HUES48 (cell line): ENCODE results near the gene DOCK8.

Source experiments
- H3K27ac ChIP-seq: one replicate; pipeline ENCODE4 v1.7.0; 2013; ENCODE audit warnings: low read depth, low read length, inconsistent platforms
- H3K27me3 ChIP-seq: 2 replicates; pipeline ENCODE4 v1.6.1; 2013; ENCODE audit warnings: mild to moderate bottlenecking, low read length; ENCODE audit not compliant: control insufficient read depth, insufficient read depth
- H3K36me3 ChIP-seq: 2 replicates; pipeline ENCODE4 v1.6.1; 2013; ENCODE audit warnings: low read length; ENCODE audit not compliant: control insufficient read depth, insufficient read depth
- H3K4me1 ChIP-seq: 2 replicates; pipeline ENCODE4 v1.6.1; 2013; ENCODE audit warnings: mild to moderate bottlenecking, low read length; ENCODE audit not compliant: control insufficient read depth, insufficient read depth
- H3K4me3 ChIP-seq: 2 replicates; pipeline ENCODE4 v1.5.1; 2013; ENCODE audit warnings: mild to moderate bottlenecking, low read depth, low read length
- H3K9ac ChIP-seq: 2 replicates; pipeline ENCODE4 v1.6.1; 2013; ENCODE audit warnings: mild to moderate bottlenecking, low read depth, low read length, moderate library complexity
- H3K9me3 ChIP-seq: 2 replicates; pipeline ENCODE4 v1.6.1; 2013; ENCODE audit warnings: low read length; ENCODE audit not compliant: control insufficient read depth, insufficient read depth

DOCK8 gene

DNA sequence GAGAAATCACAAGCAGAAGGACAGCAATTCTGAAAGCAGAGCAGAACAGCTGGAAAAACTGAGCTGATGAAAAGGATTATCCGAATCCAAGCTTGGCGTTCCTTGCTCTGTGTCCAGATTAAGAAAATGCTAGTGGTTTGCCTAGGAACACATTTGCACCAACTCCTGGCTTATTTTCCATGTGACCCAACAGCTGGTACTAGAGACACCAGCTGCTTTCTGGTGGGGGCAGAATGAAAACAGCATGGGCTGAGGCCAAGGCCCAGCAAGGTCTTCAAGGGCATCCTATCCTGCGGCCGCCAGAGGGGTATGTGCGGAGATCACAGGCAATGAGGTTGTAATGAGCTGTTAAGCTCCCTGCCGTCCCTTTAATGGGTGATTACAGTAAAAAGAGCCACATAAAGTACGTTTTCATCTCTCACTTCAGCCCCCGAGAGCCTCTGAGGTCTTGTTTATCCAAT is 131.5 kb downstream of the DOCK8 start:
- Histone ChIP-seq H3K4me1 (no peaks in the 10 kb centered on the region), H3K4me3 (no peak overlapping the region), H3K36me3 (no peaks in the 10 kb centered on the region), H3K27me3 (no peaks in the 10 kb centered on the region), H3K9ac (no peak overlapping the region), H3K9me3 (no peaks in the 10 kb centered on the region), H3K27ac (no peak overlapping the region)

DNA sequence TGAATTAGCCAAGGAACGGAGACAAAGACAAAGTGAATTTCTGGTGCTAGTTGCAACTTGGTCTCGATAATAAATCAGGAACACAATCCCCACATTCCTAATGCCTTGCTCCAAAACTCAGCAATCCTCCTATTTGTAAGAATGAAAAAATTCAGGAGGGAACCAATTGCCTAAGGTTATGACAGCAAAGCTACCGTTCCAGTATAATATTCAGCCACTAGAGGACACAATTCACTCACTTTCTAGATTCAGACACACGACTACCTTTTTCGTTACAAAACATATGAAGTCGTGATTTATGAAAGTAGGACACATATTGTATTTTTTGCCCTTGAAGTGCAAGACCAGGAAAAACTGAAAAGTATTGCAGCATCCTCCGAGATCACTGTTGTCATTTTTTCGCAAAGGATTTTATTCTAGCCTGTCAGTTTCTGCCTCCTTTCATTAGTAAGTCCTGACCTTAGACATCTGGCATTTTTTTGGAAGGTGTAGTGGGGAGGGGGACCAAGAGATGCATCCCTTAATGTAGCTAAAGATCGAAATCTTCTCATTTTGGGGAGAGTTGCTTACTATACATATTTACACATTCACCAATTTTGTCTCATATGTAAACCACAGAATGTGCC is 133.1 kb downstream of the DOCK8 start:
- H3K36me3 ChIP-seq = no peaks in the 10 kb centered on the region

DNA sequence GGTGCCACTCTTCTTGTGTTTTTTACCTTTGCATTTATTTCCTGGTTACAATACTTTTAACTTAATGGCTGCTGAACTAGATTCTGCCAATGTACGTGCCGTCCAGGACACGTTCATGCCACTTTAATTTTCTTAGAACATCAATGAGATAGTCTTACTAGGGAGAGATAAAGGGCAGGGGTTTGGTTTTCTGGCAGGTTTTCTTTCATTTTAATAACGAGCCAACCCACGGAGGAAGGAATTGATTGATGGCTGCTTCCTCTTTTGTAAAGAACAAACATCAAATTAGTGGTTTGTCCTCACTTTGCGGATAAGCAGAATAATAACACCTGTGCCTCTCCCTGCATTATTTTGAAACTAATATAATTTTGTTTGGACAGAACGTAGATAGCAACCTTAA is 135.7 kb downstream of the DOCK8 start:
- no peak overlapping the region for H3K27ac ChIP-seq
- H3K36me3 ChIP-seq = no peaks in the 10 kb centered on the region

More for the DNA sequence above, 133.1 kb downstream of the DOCK8 start:
- no peaks in the 10 kb centered on the region for H3K9me3 ChIP-seq
- H3K4me1 ChIP-seq = no peaks in the 10 kb centered on the region
- H3K9ac ChIP-seq = no peak overlapping the region
- no peaks in the 10 kb centered on the region for H3K27me3 ChIP-seq
- H3K4me3 ChIP-seq = no peak overlapping the region
- no peak overlapping the region for H3K27ac ChIP-seq

DNA sequence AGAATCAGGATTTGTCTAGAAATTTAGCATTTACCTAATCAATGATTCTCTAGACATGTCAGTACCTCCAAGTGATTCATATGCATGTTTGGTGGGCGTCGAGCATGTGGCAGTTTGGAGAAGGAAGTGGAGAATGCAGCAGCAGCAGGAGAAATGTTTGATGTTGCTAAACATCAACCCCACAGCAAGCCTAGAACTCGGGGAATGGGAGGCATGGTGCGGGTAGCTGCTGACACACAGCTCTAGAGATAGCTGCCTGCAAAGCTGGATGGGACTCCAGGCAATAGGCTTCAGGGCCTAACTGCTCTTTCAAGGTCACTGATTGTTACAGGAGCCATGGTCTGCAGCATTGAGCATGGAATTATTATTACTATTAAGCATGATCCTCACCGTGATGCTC is 137.3 kb downstream of the DOCK8 start:
- H3K9ac ChIP-seq = no peak overlapping the region
- H3K4me3 ChIP-seq = no peak overlapping the region
- no peak overlapping the region for H3K27ac ChIP-seq
- H3K9me3 ChIP-seq = no peaks in the 10 kb centered on the region
- H3K4me1 ChIP-seq = no peaks in the 10 kb centered on the region
- no peaks in the 10 kb centered on the region for H3K36me3 ChIP-seq
- no peaks in the 10 kb centered on the region for H3K27me3 ChIP-seq

More for the DNA sequence above, 135.7 kb downstream of the DOCK8 start:
- Histone ChIP-seq H3K9ac (no peak overlapping the region), H3K4me3 (no peak overlapping the region), H3K9me3 (no peaks in the 10 kb centered on the region), H3K27me3 (no peaks in the 10 kb centered on the region), H3K4me1 (no peaks in the 10 kb centered on the region)

DNA sequence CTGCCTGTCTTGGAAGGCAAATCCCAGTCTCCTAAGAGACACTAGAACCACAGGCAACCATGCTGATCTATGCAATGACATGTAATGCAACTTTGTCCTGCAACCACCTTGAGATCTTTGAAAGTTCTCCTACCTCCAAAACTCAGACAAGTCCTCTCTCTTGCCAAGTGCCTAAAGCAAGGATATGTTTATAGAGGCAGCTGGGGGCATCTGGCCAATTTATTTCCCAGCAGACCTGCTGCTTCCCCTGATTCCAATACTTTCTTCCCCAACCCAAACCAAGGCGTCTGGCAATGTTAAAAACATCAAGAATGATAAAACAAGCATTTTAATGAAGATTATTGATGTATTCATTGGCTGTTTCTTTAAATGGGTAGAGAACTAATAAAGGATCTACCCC is 138.4 kb downstream of the DOCK8 start:
- Histone ChIP-seq H3K27ac (no peak overlapping the region), H3K36me3 (no peaks in the 10 kb centered on the region), H3K4me3 (no peak overlapping the region), H3K9ac (no peak overlapping the region), H3K27me3 (no peaks in the 10 kb centered on the region), H3K4me1 (no peaks in the 10 kb centered on the region), H3K9me3 (no peaks in the 10 kb centered on the region)

DNA sequence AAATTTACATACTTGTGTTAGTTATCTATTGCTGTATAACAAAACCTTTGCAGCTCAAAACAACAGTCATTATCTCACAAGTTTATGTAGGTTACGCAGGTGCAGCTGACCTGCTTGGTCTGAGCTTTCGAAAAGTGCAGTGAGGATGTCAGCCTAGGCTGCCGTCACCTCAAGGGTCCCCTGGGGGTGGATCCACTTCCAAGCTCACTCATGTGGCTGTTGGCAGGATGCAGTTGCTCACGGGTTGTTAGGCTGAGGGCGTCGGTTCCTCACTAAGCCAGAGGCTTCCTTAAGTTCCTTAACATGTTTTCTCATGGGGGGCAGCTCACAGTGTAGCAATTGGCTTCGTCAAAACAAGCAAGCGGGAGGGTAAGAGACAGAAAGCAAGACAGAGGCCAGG is 139.8 kb downstream of the DOCK8 start:
- no peaks in the 10 kb centered on the region for H3K36me3 ChIP-seq
- H3K4me1 ChIP-seq = no peaks in the 10 kb centered on the region
- H3K4me3 ChIP-seq = no peak overlapping the region
- H3K9me3 ChIP-seq = no peaks in the 10 kb centered on the region
- H3K27me3 ChIP-seq = no peaks in the 10 kb centered on the region
- no peak overlapping the region for H3K9ac ChIP-seq
- no peak overlapping the region for H3K27ac ChIP-seq

DNA sequence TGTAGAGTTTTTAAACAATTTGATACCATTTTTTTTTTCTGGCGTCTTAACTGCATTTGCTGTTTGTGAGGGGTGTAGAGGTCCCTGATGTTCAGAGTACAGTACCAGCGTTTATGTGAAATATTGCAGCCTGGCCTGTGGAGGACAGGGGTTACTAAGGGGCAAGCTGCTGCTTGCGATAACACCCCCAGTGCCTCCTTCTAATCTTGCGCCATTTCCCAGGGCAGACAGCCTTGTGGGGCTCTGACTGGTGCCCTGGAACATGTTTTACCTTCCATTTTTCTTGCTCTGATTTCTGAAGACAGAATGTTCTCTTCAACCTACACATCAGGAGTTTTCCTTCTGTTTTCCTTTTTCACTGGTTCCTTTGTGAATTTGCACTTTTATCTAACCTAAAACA is 142.9 kb downstream of the DOCK8 start:
- Histone ChIP-seq H3K9me3 (no peaks in the 10 kb centered on the region), H3K9ac (no peak overlapping the region), H3K27me3 (no peaks in the 10 kb centered on the region), H3K27ac (no peak overlapping the region), H3K4me3 (no peak overlapping the region), H3K36me3 (no peaks in the 10 kb centered on the region), H3K4me1 (no peaks in the 10 kb centered on the region)

DNA sequence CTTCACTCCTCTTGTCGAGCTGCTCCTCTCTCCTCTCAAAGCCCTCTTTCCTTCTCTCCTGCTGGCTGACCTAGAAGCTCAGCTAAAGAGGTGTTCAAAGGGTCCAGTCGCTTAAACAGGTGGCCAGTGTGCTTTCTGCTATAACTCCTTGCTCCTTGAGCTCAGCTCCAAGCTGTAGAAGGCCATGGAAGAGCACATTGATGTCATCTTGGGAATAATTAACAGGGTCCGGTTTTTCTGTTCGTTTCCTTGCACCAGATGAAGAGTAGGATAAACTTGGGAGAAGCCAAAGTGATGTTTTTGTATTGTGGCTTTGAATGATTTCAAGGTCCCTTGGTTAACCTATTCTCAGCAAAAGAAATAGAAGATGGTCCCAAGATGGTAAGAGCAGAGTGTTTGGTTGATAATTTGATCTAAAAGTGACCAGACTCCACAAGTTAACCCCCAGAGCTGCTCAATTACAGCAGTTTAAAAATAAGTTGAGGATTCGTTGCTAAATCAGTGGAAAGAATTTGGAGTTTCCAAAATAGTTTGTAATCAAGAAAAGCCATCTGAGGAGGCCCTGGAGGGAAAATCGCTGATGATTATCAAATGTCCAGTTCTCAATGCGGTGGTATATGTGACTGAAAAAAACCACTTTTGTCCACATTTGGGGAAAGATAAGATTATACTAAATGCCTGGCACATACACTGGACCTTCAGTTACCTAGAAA is 148.1 kb downstream of the DOCK8 start:
- H3K4me3 ChIP-seq = no peak overlapping the region
- H3K4me1 ChIP-seq = no peaks in the 10 kb centered on the region
- H3K9me3 ChIP-seq = no peaks in the 10 kb centered on the region
- no peak overlapping the region for H3K27ac ChIP-seq
- H3K36me3 ChIP-seq = no peaks in the 10 kb centered on the region
- H3K9ac ChIP-seq = no peak overlapping the region
- H3K27me3 ChIP-seq = no peaks in the 10 kb centered on the region

DNA sequence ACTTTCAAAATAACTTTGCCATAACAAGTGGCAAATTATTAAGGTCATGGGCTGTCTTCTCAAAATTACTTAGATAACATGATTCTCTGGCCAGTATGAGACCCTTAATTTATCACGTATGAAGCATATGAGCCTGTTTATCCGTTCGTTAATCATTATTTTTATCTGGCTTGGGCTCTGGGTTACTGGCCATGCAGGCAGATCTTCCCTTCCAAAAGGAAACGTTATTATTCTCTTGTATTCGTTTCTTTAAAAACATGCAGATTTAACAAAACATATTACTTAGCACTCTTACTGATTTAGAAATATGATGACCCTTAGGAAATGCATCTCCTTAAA is 148.6 kb downstream of the DOCK8 start:
- Histone ChIP-seq H3K27ac (no peak overlapping the region), H3K9ac (no peak overlapping the region), H3K36me3 (no peaks in the 10 kb centered on the region)

DNA sequence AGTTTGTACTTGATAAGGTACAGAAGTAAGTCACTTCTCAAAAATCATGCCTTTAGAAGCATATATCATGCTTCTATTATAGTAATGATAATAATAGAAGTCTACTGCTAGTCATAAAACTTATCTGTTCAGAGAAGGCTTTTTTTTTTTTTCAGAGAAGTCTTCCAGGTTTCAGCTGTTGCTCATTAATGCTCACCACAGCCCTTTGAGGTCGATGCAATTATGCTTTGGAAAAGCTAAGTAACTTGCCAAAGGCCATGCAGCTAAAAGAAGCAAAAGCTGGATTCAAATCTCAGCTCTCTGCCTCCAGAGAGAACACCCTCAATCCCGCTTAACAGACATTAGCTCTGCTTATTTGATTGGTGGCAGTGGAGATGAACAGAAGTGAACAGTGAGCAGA is 150.8 kb downstream of the DOCK8 start:
- Histone ChIP-seq H3K4me1 (no peaks in the 10 kb centered on the region), H3K27me3 (no peaks in the 10 kb centered on the region), H3K36me3 (no peaks in the 10 kb centered on the region), H3K9me3 (no peaks in the 10 kb centered on the region), H3K9ac (no peak overlapping the region), H3K4me3 (no peak overlapping the region), H3K27ac (no peak overlapping the region)

More for the DNA sequence above, 148.6 kb downstream of the DOCK8 start:
- H3K27me3 ChIP-seq = no peaks in the 10 kb centered on the region
- H3K4me3 ChIP-seq = no peak overlapping the region
- H3K4me1 ChIP-seq = no peaks in the 10 kb centered on the region
- H3K9me3 ChIP-seq = no peaks in the 10 kb centered on the region

DNA sequence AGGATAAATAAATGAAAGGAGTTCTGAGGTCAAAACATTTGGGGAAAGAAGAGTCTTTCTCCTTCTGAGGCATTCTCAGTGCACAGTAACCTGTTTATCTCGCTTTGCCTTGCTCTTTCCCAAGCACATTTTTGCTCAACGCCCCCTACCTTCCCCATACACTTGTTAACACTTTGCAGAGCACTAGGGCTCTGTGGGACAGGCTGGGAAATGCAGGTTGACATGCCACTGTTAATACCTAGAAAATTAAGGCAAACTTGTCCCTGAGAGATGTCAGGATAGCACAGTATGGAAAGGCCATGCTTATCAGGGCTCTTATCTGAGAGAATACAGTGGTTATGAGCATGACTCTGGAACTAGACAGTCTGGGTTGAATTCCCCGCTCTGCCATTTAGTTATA is 152.0 kb downstream of the DOCK8 start:
- H3K27ac ChIP-seq = no peak overlapping the region
- H3K9ac ChIP-seq = no peak overlapping the region
- no peaks in the 10 kb centered on the region for H3K9me3 ChIP-seq
- no peaks in the 10 kb centered on the region for H3K36me3 ChIP-seq
- no peaks in the 10 kb centered on the region for H3K27me3 ChIP-seq
- H3K4me3 ChIP-seq = no peak overlapping the region
- peaks cover 11% of the 10 kb centered on the region; the same call in 1 of the 2 replicates for H3K4me1 ChIP-seq
